Measurements from ENCODE around the gene LMX1A. TPM values are rescaled to one million over a fixed set of nuclear protein-coding genes. Genes with fewer than 3 reads are reported as not detected.
A peak's percentile ranks its signal among the peaks of the same experiment; 100 is the strongest.

The LMX1A gene
- total RNA-seq, 6 donors from 2014 or later = 0.33 to 0.67 TPM; not detected in 4

DNA sequence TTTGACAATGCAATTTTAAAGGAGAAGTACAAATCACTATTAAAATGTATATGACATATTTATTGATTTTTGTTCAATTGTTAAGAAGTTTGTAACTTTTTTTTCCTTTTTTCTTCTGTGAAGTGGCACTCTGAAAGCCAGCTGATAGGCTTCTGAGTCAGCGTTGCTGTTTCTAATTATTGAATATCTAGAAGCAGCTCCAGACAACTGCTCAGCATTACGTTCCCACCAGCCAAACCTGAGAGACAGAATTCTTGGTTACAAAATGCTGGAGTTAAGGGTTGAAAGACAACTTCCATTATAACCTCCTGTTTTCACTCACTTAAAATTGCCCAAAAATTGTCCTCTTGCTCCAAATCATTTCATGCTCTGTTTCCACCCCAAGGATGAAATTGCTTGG is 31.4 kb upstream of the LMX1A start:
- TF ChIP-seq, protein P1, sequence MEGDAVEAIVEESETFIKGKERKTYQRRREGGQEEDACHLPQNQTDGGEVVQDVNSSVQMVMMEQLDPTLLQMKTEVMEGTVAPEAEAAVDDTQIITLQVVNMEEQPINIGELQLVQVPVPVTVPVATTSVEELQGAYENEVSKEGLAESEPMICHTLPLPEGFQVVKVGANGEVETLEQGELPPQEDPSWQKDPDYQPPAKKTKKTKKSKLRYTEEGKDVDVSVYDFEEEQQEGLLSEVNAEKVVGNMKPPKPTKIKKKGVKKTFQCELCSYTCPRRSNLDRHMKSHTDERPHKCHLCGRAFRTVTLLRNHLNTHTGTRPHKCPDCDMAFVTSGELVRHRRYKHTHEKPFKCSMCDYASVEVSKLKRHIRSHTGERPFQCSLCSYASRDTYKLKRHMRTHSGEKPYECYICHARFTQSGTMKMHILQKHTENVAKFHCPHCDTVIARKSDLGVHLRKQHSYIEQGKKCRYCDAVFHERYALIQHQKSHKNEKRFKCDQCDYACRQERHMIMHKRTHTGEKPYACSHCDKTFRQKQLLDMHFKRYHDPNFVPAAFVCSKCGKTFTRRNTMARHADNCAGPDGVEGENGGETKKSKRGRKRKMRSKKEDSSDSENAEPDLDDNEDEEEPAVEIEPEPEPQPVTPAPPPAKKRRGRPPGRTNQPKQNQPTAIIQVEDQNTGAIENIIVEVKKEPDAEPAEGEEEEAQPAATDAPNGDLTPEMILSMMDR (IDR thresholded peaks at IDR 0.05) = no peak
- TF ChIP-seq POLR2A (IDR thresholded peaks at IDR 0.05) (no peak), EP300 (IDR thresholded peaks at IDR 0.05) (no peak), POLR2AphosphoS5 (IDR thresholded peaks at IDR 0.05) (no peak)
- Histone ChIP-seq H3K4me3 (no peak overlapping the region), H3K4me1 (peaks cover 1 to 4% (median 4%) of the 10 kb centered on the region in 4 donors), H3K36me3 (no peaks in the 10 kb centered on the region), H3K27me3 (no peaks in the 10 kb centered on the region), H3K27ac (no peak overlapping the region), H3K9me3 (no peaks in the 10 kb centered on the region)
- DNase-seq = no peak
- WGBS, 2 donors = 64 to 70% methylated on average over 2 of the region's 2 CpGs
- ATAC-seq (ENCODE audit: low FRiP score in 2 of 2) = no peak

DNA sequence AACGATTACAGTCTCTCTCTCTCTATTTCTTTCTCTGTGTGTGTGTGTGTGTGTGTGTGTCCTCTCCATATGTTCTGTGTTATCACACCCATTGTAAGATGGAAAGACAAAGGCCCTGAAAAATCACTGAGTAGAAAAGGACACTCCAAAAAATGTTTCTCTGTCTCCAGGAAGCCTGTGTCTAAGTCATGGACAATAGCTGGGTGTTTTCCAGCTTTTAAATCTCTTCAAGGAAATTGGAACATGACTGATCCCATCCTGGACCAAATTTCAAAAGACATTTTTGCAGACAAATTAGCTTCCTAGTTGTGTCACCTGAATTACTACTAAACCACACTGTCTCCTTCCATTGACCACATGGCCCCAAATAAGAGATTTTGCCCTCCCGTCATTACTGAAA is 31.0 kb upstream of the LMX1A start:
- DNase-seq = no peak
- H3K4me1 ChIP-seq = no peaks in the 10 kb centered on the region
- no peak overlapping the region for H3K27ac ChIP-seq
- WGBS, 2 donors = 67 to 79% methylated on average over 2 of the region's 2 CpGs
- no peaks in the 10 kb centered on the region for H3K27me3 ChIP-seq
- no peak overlapping the region for H3K4me3 ChIP-seq
- no peaks in the 10 kb centered on the region for H3K9me3 ChIP-seq
- H3K36me3 ChIP-seq = no peaks in the 10 kb centered on the region
- no peak for ATAC-seq (ENCODE audit: low FRiP score in 2 of 2)
- no peak for TF ChIP-seq POLR2AphosphoS5 (IDR thresholded peaks at IDR 0.05)
- TF ChIP-seq, protein P1 (IDR thresholded peaks at IDR 0.05) = no peak
- no peak for TF ChIP-seq POLR2A (IDR thresholded peaks at IDR 0.05)
- no peak for TF ChIP-seq EP300 (IDR thresholded peaks at IDR 0.05)

DNA sequence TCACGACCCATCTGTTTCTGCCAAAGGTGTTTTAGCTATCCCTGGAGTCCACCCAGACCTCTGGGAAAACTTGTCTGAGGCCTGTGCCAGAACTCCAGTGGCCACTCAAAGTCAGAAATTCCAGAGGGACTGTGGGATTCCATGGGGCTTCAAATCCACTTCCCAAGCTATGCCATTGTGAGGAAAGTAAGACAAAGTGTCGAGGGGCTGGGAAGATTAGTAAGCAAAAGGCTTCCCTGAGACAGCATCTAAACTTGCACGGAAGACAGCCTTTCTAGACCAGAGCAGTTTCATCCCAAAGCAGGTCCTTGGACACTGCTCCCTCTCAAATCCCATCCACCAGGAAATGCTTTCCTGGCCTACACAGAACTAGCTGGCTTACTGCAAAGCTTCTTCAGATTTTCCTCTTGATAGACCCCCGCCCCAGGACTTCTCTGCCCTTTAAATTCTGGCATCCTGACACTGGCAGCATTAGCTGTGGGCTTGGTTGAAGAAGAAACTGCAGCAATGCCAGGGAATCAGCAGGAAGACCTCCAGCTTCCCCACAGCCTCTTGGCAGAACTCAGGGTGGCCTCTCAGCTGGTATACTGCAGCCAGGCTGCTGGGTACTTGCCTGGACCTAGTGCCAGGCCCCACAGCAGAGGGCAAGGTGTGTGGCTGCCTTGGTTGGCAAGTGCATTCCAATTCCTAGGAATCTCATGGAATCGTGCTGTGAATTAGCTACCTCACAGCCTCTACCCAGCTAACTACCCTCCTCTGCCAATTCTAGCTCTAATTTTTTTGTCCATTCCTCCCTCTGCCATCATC is 27.3 kb upstream of the LMX1A start:
- ATAC-seq (ENCODE audit: low FRiP score in 2 of 2) (no peak), DNase-seq (no peak)
- H3K4me1 ChIP-seq = no peaks in the 10 kb centered on the region
- WGBS, 2 donors = 68 to 80% methylated on average over 5 of the region's 5 CpGs
- H3K27ac ChIP-seq = no peak overlapping the region
- TF ChIP-seq POLR2AphosphoS5 (IDR thresholded peaks at IDR 0.05) = no peak
- TF ChIP-seq, protein P1 (IDR thresholded peaks at IDR 0.05) = no peak
- no peak for TF ChIP-seq POLR2A (IDR thresholded peaks at IDR 0.05)
- TF ChIP-seq EP300 (IDR thresholded peaks at IDR 0.05) = no peak
- H3K27me3 ChIP-seq = no peaks in the 10 kb centered on the region
- H3K36me3 ChIP-seq = no peaks in the 10 kb centered on the region
- H3K4me3 ChIP-seq = no peak overlapping the region
- H3K9me3 ChIP-seq = no peaks in the 10 kb centered on the region

DNA sequence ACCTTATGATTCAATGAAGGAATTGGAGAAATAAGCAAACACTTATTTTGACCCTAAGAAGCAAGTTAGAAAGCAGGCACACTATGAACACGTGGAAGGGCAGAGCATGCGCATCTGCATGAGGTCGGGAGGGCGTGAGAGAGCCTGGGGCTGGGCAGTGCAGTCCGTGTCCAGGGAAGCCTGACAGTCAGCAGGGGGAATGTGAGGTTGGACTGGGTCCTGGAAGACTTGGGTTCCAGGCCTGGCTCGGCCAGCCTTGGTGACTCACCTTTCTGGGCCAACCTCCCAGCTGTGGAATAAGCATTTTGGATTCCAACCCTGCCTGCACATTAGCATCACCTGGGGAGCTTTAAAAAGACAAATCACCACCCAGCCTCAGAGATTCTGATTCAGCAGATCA is 26.6 kb upstream of the LMX1A start:
- no peaks in the 10 kb centered on the region for H3K4me1 ChIP-seq
- H3K27ac ChIP-seq = no peak overlapping the region
- DNase-seq (peak in 1 of 2 donors; percentile 39), ATAC-seq (ENCODE audit: low FRiP score in 2 of 2) (peak in 1 of 2 donors; percentile 89)
- no peaks in the 10 kb centered on the region for H3K9me3 ChIP-seq
- no peak for TF ChIP-seq POLR2AphosphoS5 (IDR thresholded peaks at IDR 0.05)
- TF ChIP-seq, protein P1 (IDR thresholded peaks at IDR 0.05) = no peak
- no peak for TF ChIP-seq POLR2A (IDR thresholded peaks at IDR 0.05)
- H3K36me3 ChIP-seq = no peaks in the 10 kb centered on the region
- WGBS, 2 donors = 78 to 82% methylated on average over 6 of the region's 6 CpGs
- H3K27me3 ChIP-seq = no peaks in the 10 kb centered on the region
- no peak overlapping the region for H3K4me3 ChIP-seq

All from upper lobe of left lung (tissue), 6 donors.